K562 treated with DMSO at 1 percent for 48 hours (cell line): ENCODE results near the gene DCAKD. TPM values are rescaled to one million over a fixed set of nuclear protein-coding genes. Genes with fewer than 3 reads are reported as not detected.

Experiments
- total RNA-seq: library from RNA; unstranded; fragments of 300-600 nt; gene quantifications from 2 replicates; pipeline ENCODE4 v1.2.3, GENCODE V29; 2022; ENCODE audit warnings: low replicate concordance; ENCODE audit errors: extremely low read depth

Gene DCAKD, protein sequence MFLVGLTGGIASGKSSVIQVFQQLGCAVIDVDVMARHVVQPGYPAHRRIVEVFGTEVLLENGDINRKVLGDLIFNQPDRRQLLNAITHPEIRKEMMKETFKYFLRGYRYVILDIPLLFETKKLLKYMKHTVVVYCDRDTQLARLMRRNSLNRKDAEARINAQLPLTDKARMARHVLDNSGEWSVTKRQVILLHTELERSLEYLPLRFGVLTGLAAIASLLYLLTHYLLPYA
- not detected in 2 replicates for total RNA-seq

GRCh38 chr17:45051060-45051719 lies at the start of gene DCAKD:
TSS of gene DCAKD (minus strand) at chr17:45051632. CDS start at chr17:45034885, 16,747 bp downstream.

GRCh38 chr17:45060797-45061605 lies 9.6 kb upstream of the DCAKD start, which contains the start of gene NMT1:
TSS of gene NMT1 (plus strand) at chr17:45061317. CDS start at chr17:45061330, 13 bp downstream.

Other genes starting within 250 kb of the DCAKD start
- gene GJC1, start 221.3 kb downstream of the DCAKD start, total RNA-seq, result not detected in 2 replicates
- not detected in 2 replicates for gene HIGD1B, start 203.7 kb downstream of the DCAKD start, total RNA-seq
- gene EFTUD2, start 152.2 kb downstream of the DCAKD start, total RNA-seq, result not detected in 2 replicates
- gene GFAP, start 136.1 kb downstream of the DCAKD start, total RNA-seq, result not detected in 2 replicates
- gene KIF18B, start 103.9 kb downstream of the DCAKD start, total RNA-seq, result not detected in 2 replicates
- gene C1QL1, start 83.3 kb downstream of the DCAKD start, total RNA-seq, result not detected in 2 replicates
- 72.9 TPM in 1 of 2 replicates, not detected in the other for gene NMT1, start 9.7 kb upstream of the DCAKD start, total RNA-seq
- gene PLCD3, start 80.9 kb upstream of the DCAKD start, total RNA-seq, result not detected in 2 replicates
- gene ACBD4, start 84.1 kb upstream of the DCAKD start, total RNA-seq, result not detected in 2 replicates
- gene HEXIM1, start 96.8 kb upstream of the DCAKD start, total RNA-seq, result not detected in 2 replicates
- gene HEXIM2, start 110.2 kb upstream of the DCAKD start, total RNA-seq, result not detected in 2 replicates
- not detected in 2 replicates for gene FMNL1, start 170.3 kb upstream of the DCAKD start, total RNA-seq
- gene SPATA32, start 210.5 kb upstream of the DCAKD start, total RNA-seq, result not detected in 2 replicates